ENCODE results near the gene VASP. TPM values are rescaled to one million over a fixed set of nuclear protein-coding genes. Genes with fewer than 3 reads are reported as not detected.
A peak's percentile ranks its signal among the peaks of the same experiment; 100 is the strongest.

Gene VASP
- total and polyA plus RNA-seq, 2 of the 13 experiments (the other 11 are each of a cell fraction or from before 2014, with no cell fraction given) = 41.8 to 67.1 TPM

- no peak for TF ChIP-seq SNAPC4 (CRISPR knock-in tag; IDR thresholded peaks at IDR 0.05)
- TF ChIP-seq PCBP1 (IDR thresholded peaks at IDR 0.05; ENCODE audit: borderline replicate concordance, low read depth, low read length) = no peak
- TF ChIP-seq ZFP90 (CRISPR knock-in tag; IDR thresholded peaks at IDR 0.05; ENCODE audit: borderline replicate concordance) = no peak
- no peak for TF ChIP-seq ZBTB43 (CRISPR knock-in tag; conservative IDR thresholded peaks at IDR 0.05)
- TF ChIP-seq ZSCAN12 (CRISPR knock-in tag; IDR thresholded peaks at IDR 0.05) = no peak
- 0 out of 2 replicates have a peak, but pooled peaks have one; percentile 52 for TF ChIP-seq NFKBIZ (CRISPR knock-in tag; IDR thresholded peaks at IDR 0.05)
- 0 out of 2 replicates have a peak, but pooled peaks have one; percentile 84 for TF ChIP-seq ZNF33B (CRISPR knock-in tag; IDR thresholded peaks at IDR 0.05)
- TF ChIP-seq ZNF746 (CRISPR knock-in tag; IDR thresholded peaks at IDR 0.05) = no peak
- no peak for TF ChIP-seq MYC (CRISPR knock-in tag; IDR thresholded peaks at IDR 0.05; ENCODE audit: borderline replicate concordance)
- TF ChIP-seq ZNF546 (CRISPR knock-in tag; conservative IDR thresholded peaks at IDR 0.05) = no peak
- no peak for TF ChIP-seq GMEB1 (CRISPR knock-in tag; IDR thresholded peaks at IDR 0.05; ENCODE audit: borderline replicate concordance)
- TF ChIP-seq HNRNPH1 (optimal IDR thresholded peaks at IDR 0.05; ENCODE audit: low read depth, low read length) = no peak
- TF ChIP-seq ZNF784 (CRISPR knock-in tag; IDR thresholded peaks at IDR 0.05; ENCODE audit: borderline replicate concordance) = no peak
- no peak for TF ChIP-seq ZNF460 (CRISPR knock-in tag; IDR thresholded peaks at IDR 0.05; ENCODE audit: borderline replicate concordance)
- TF ChIP-seq CHCHD3 (CRISPR knock-in tag; IDR thresholded peaks at IDR 0.05) = no peak
- no peak for TF ChIP-seq E2F1 (CRISPR knock-in tag; IDR thresholded peaks at IDR 0.05)
- TF ChIP-seq SIN3B (IDR thresholded peaks at IDR 0.05; ENCODE audit: low read length) = no peak
- TF ChIP-seq ARNT2 (CRISPR knock-in tag; IDR thresholded peaks at IDR 0.05; ENCODE audit: low read depth) = no peak
These were observed 7.8 kb upstream of the VASP start (continued) for GRCh38 chr19:45499196-45500180.
